Activated CD8-positive, alpha-beta memory T cell treated with anti-CD3 and anti-CD28 coated beads, Interleukin-2, amount 50 U/mL, for 4 hours (primary cell): ENCODE data around the gene KCNT2.
"Not testable (repeated sequence)": the region's sequence is repeated elsewhere in the genome, so short reads cannot be mapped to it uniquely, and the experiment has no call there.

ENCODE experiments used
- DNase-seq: peaks from one replicate; pipeline ENCODE4 v3.0.0-alpha.2; 2020

The KCNT2 gene

GRCh38 chr1:196306421-196306820 lies 301.8 kb downstream of the KCNT2 start:
- DNase-seq, result no peak

DNA sequence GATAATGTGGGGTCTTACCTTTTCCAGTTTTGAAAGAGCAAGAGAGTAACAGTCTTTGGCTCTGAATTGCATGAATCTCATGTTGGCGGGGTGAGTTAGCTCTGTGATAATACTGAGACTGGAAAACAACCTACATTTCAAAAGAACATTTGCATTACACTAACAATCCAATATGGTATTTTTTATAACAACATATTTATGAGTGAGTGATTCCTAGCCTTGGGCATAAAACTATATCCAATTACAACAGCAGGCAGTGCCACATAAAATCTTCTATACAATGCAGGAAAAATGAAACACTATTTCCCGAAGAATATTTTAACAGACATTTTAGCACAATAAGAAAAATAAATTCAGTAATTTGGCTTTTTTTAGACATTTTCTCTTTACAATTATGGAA lies 303.0 kb downstream of the KCNT2 start:
- DNase-seq, result no peak

GRCh38 chr1:196302981-196303380 lies 305.3 kb downstream of the KCNT2 start:
- no peak for DNase-seq

GRCh38 chr1:196302420-196302819 lies 305.8 kb downstream of the KCNT2 start:
- no peak for DNase-seq

DNA sequence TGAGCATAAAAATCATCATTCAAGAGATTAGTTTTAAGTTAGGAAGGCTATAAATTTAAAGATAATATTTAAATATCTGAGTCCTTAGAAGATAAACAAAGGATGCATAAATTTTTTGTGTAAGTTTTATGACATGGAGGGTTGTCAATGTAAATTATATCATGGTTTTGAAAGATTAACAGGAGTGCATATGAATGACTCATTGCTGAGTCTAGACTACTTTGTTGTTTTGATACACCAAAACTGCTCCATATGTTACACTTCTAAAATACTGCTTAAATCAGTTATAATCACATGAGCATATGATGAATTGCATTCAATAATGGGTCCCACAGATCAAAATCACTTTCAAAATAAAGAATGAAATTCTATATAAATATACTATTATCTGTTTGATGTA lies 312.5 kb downstream of the KCNT2 start:
- DNase-seq, result no peak

DNA sequence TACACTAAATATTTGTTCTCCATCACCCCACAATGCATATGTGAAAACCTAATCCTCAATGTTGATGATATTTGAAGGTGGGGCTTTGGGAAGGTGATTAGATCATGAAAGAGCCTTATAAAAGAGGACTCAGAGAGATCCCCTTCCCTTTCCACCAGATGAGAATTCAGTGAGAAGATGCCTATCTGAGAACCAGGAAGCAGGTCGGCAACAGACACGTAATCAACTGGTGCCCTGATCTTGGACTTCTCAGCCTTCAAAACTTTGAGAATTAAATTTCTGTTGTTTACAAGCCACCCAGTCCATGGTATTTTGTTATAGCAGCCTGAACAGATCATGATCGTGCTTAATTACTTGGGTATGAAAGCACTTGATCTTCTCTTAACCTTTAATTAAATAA lies 329.4 kb downstream of the KCNT2 start:
- DNase-seq, result no peak

- no peak for DNase-seq
Observed at GRCh38 chr1:196277860-196278259, 330.4 kb downstream of the KCNT2 start.

DNA sequence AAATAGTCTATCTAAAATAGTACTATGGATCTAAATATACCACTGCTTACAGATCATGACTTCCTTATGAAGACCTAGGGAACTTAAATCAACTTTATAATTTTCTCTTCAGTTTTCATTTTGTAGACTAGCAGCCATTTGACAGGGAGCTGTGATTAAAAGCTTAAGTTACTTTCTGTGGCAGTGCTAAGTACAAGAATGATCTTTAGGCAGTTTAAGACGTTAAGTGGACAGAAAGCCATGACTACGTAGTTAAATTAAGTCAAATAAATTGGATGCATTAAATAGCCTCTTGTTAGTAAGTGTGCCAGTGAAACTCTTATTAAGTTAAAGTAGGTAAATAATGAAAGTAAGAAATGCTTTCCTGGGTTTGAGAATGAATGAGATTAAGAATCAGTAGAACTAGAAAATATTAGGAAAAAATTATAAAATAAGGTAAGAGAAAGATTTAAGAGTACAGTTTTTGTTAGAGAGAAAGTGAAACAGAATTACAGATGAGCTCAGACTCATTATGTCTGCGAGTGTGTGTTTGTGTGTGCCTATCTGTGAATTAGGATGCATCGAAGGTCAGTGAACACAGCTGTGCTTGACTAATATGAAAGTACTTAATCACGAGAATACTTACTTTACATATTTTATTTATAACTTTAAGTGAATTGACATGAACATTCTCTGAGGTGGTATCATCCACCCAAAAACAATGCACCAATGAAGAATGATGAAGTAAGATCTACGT lies 336.9 kb downstream of the KCNT2 start:
- DNase-seq, result no peak

GRCh38 chr1:196263086-196263485 lies 345.2 kb downstream of the KCNT2 start:
- not testable (repeated sequence) for DNase-seq

DNA sequence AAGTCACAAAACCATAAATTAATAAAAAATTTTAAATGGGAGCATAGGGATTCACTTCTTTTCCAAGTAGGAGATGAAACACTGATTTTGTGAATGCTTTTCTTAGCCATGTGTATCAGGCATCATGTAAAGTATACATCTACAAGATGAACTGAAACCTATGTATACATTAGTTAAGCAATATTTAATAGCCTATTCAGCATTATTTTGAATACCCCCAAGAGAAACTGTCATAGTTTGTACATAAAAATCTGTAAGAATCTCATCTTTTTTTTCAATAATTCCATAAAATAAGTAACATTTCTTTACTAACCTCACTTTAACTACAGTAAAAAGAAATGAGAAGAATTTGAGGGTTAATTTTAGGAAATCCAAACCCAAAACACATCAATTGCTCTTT lies 348.0 kb downstream of the KCNT2 start:
- DNase-seq, result no peak

DNA sequence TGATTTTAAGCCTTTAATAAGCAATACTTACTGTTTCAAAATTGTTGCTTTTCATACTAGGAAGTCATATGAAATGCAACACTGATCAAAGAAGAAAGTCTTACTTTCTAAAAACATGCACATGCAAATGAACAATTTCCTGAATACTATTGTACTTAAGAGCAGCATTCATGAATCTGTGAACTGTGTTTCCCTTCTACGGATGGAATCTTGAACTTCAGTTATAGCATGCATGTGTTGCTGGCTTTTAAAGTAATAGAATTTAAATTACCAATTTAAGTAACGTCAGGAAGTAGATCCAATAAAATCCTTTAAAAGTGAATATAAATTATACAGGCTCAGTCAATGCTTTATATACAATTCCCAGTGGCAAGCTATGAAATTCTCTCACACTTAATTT lies 348.9 kb downstream of the KCNT2 start:
- DNase-seq, result no peak

- no peak for DNase-seq
Observed at GRCh38 chr1:196255762-196256161, 352.5 kb downstream of the KCNT2 start.

DNA sequence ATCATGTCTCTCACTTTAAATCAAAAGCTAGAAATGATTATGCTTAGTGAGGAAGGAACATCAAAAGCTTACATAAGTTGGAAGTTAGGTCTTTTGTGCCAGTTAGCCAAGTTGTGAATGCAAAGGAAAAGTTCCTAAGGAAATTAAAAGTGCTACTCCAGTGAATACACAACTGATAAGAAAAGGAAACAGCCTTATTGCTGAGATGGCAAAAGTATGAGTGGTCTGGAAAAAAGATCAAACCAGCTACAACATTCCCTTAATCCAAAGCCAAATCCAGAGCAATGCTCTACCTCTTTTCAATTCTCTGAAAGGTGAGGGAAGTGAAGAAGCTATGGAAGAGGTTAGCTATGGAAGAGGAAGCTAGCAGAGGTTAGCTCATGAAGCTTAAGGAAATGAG lies 378.7 kb downstream of the KCNT2 start:
- no peak for DNase-seq

DNA sequence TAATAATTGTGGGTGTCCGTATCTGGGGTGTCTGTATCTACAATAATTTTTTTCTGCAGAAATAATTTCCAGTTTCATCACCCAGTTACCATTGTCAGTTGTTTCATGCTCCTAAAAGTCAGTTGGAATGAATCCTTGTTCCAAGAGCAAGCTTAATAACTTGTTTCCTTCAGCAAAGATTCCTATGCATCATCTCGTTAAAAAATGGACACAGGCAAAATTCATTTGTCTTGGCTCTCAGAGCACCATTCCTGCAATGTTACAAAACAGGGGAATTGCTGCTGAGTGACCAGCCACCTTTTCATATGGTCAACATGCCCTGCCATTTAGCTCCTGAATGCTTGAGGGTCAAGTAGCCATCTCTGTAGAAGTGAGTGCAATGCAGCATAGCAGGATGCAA lies 393.4 kb downstream of the KCNT2 start:
- DNase-seq, result no peak

DNA sequence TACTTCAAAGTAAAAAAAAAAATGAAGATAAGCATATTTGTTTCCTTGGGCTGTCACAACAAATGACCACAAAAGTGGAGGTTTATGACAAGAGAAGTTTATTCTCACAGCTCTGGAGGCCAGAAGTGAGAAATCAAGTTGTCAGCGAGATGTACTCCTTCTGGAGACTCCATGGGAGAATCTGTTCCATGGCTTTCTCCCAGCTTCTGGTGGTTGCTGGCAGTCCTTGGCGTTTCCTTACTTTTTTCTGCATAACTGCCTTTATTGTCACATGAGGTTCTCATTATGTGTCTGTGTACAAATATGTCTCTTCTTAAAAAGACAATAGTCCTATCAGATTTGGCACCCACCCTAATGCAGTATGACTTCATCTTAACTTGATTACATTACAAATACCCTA lies 398.3 kb downstream of the KCNT2 start:
- DNase-seq, result no peak

DNA sequence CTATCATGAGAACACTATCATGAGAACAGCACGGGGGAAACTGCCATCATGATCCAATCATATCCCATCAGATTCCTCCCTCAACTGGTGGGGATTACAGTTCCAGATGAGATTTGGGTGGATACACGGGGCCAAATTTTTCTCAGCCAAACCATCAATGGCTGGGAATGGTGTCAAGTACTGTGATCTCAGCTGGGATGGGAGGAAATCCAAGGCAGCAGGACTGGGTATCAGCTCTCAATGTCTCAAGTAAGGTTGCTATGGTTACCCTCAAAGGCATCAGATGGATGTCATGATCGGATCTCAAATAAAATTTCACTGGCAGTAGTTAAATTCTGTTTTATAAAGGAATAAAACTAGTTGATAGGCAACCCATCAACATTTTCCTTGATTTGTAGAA lies 399.0 kb downstream of the KCNT2 start:
- DNase-seq, result no peak

GRCh38 chr1:196207612-196208217 lies 400.5 kb downstream of the KCNT2 start:
- DNase-seq, result no peak

DNA sequence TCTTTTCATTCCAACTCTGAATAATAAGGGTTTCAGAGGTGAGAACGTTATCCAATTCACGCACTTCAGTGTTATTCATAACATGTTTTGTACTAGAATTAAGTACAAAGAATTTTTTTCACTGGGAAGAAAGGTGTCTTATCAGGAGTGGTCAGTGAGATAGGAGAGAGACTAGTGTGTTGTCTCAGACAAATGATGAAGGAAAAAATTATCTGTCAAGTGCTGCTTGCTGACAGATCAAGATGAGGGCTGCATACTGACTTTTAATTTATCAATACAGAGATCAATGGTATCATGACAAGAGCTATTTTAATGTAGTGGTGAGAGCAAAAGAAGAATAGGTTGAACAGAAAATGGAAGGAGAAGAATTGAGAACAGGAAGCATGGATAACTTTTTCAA lies 402.4 kb downstream of the KCNT2 start:
- DNase-seq, result no peak

- DNase-seq, result no peak
Observed at GRCh38 chr1:196196486-196196885, 411.8 kb downstream of the KCNT2 start.

GRCh38 chr1:196193896-196194559 lies 414.2 kb downstream of the KCNT2 start:
- no peak for DNase-seq

DNA sequence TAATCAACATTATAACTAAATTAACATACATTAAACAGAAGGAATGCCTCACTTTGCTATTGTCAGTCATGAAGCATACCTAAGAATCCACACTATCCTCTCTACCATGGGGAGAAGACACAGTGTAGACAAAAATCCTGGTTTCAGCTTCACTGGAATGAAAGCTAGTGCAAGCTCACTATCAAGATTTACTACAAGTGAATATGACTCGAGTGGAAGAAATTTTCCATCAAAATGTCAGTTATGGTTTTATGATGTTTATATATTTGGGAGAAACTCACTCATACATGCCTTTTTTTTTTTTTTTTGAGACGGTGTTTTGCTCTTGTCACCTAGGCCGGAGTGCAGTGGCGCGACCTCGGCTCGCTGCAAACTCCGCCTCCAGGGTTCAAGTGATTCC lies 424.3 kb downstream of the KCNT2 start:
- DNase-seq, result no peak

GRCh38 chr1:196181594-196181878 lies 426.7 kb downstream of the KCNT2 start:
- DNase-seq, result no peak

- DNase-seq, result no peak
Observed at GRCh38 chr1:196180847-196181593, 427.2 kb downstream of the KCNT2 start.

GRCh38 chr1:196178083-196178635 lies 430.1 kb downstream of the KCNT2 start:
- no peak for DNase-seq
